GM21576 (cell line): ENCODE measurements around the gene KCNQ5.
A peak's percentile ranks its signal among the peaks of the same experiment; 100 is the strongest.
"Not testable (repeated sequence)": the region's sequence is repeated elsewhere in the genome, so short reads cannot be mapped to it uniquely, and the experiment has no call there.

Experiments used
- ATAC-seq: cut with Tn5 transposase; IDR thresholded peaks from one replicate; pipeline ENCODE4 v1.9.1; 2021; ENCODE audit warnings: mild to moderate bottlenecking, moderate library complexity; ENCODE audit not compliant: unreplicated experiment

Gene KCNQ5

DNA sequence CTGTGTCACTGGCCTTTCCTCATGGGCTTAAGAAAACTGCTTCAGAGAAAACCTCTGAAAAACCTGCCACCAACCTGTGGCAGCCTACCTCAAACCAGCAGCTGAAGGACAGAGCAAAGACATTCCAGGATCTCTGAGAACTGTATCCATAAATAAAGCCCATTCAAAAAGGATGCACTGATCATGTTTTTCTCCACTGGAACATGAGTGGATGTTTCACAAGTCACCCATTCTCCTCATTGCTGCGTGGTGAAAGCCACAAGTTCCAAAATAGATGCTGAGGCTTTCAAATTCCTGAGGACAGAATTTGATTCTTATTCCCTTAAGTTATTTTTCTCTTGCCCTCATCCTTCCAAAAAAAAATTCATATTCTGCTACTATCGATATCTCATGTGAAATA is 322.8 kb downstream of the KCNQ5 start:
- no peak for ATAC-seq

- ATAC-seq, result no peak
Measured at GRCh38 chr6:72946774-72947173, 324.9 kb downstream of the KCNQ5 start.

- no peak for ATAC-seq
Measured at GRCh38 chr6:72947534-72947933, 325.7 kb downstream of the KCNQ5 start.

DNA sequence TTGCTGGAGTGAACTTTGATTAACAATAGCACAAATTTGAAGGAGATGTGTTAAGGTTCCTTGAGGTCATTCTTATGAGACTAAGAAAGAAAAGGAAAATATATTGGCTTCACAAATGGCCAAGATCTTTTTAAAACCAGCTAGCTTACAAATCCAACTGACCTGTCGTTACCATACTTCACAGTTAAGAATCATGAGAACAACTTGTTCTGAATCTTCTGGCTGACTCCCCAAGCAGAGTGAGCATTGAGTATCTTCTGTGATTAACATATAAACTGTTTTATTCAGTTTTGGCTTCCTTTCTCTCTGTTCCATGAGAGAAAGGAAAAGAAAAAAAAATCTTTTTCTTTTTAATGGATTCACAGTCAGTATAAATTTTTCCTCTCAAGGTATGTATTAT is 326.3 kb downstream of the KCNQ5 start:
- ATAC-seq, result no peak

DNA sequence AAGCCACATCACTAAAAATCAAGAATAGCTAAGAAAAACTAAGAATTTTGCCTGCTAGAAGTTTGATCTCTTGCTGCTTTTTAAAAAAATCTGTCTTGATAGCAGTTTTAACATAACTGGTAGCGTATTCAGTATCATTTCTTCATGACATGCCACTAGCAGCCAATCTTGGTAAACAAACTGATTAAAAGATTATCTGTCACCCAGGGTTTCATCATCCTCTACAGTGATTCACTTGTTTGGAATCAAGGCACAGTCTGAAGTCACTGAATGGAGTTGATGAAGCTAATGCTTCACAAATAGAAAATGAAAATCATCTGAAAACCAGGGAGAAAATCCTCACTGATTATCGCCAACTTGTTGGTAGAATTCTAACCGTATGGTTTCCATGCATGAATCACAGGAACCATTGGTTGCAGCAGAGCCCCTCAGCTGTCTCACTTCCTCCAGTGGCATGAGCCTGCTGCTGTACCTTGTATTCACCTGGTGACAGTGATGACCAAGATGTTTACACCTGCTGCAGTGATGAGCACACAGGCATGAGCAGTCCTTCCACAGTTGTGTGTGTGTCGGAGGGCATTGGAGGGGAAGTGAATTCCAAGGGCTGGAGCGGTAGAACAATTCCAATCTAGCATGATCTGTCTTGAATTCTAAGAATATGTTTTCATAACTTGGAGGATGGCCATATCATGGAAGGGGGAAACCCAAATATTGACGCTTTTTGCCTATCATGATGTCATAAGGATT is 328.4 kb downstream of the KCNQ5 start:
- ATAC-seq, result no peak

GRCh38 chr6:72952808-72953630 is 331.2 kb downstream of the KCNQ5 start:
- no peak for ATAC-seq

DNA sequence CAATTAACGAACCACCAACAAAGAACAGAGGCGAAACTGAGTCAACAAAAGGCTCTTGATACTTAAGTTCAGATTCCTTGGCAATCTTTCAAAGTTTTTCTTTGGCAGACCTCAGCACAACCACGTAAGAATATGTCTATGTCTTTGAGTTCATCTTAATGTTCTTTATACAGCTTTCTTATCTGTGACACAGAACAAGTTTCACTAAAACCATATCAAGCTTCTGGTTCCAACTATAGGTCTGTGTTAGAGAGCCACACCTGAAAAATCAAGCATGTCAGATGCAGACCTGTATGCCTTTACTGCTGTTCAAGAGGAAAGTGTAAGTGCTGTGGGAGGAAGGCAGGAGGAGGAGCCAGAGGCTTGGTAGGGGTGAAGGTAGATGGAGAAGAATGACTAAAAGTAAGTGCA is 332.1 kb downstream of the KCNQ5 start:
- no peak for ATAC-seq

DNA sequence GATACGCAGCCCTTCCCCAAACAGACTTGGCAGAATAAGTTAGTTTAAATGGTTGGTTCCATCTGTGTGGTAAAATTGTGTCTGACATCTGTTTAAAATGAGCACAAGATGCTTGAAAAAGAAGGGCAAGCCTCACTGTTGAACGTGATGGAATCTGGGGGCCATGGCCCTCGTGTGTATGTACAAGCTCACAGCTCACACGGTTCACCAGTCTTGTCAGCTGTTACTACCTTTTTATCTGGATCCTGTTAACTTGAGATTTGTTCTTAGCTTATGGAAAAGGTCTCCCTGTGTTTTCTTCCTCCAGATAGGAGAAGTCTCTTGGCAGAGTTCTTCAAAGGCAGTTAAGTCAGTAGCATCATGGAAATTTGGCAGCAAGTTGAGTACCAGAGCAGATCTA is 332.9 kb downstream of the KCNQ5 start:
- no peak for ATAC-seq

DNA sequence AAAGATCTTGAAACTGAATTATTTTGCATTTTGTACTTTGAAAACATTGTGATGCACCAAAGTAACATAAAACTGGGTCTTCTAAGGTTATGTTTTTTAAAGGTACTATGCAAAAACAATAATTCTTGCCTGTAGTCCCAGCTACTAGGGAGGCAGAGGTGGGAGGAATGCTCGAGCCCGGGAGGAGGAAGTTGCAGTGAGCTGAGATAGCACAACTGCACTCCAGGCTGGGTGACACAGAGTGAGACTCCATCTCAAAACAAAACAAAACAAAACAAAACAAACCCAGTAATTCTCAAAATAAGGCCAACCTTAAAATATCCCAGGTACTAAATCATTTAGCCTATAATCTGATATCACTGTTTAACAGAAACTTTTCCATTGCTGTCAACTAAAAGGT is 333.8 kb downstream of the KCNQ5 start:
- ATAC-seq, result no peak

GRCh38 chr6:72956272-72956671 is 334.4 kb downstream of the KCNQ5 start:
- no peak for ATAC-seq

DNA sequence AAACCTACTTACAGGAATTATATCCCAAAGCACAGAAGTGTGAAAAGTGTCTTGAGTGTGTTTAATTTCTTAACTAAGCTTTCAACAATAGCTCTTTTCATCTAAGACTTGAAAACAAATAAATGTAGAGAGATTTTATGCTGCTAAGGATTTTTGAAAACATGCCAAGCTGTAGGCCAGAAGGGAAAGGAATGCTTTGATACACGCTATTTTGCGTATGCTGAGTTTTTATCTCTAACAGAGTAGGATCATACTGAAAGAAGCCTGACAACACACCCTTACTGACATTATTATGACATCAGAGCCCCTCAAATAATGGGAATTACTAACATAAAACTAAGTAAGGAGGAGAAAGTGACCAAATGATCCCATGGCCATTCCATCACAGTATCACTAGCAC is 338.0 kb downstream of the KCNQ5 start:
- no peak for ATAC-seq

GRCh38 chr6:72963946-72964345 is 342.1 kb downstream of the KCNQ5 start:
- no peak for ATAC-seq

DNA sequence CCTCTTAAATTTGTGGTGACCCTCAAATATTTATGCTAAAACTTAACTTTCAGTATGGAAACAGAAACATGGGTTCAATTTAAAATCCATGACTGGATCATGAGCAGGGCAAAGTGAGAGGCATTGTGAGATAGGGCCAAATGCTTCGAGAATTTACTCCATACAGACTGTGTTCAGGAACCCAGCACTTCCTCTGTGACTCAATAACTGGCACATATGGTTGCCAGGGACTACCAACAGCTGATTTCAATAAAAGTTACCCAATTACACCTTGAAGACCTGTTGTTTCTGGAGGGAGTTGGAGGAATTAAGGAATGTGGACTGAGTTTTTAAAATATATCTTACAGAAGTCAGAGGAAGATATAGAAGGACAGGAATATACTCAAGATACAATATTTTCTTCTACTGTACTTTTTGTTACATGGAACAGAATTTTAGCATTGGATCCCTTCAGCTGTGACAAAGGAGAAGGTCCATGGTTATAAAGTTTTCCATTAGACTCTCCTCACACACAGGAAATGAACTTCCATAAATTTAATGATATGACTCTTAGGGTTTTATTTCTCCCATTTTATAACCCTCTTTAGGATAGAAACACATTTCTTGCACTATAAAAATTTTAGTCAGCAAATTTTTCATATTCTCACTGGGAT is 344.9 kb downstream of the KCNQ5 start:
- ATAC-seq, result no peak

- ATAC-seq, result no peak
Measured at GRCh38 chr6:72967329-72967728, 345.5 kb downstream of the KCNQ5 start.

DNA sequence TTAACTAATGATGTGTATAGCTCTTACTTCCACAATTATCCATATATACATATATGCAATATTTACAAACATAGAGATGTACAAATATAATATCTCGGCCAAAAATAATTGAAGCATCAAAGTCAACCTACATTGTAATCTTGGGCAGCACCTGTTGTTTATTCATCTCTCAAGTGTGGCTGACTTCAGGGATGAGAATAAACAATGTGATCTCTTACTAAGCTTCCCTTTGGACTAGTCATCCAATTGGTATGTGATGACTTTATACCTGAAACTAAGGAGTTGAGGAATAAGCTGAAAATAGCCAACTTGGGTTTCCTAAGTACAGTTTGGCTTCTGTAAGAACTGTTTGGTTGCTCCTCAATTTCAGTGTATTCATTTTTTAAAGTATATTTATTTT is 346.8 kb downstream of the KCNQ5 start:
- ATAC-seq, result no peak

DNA sequence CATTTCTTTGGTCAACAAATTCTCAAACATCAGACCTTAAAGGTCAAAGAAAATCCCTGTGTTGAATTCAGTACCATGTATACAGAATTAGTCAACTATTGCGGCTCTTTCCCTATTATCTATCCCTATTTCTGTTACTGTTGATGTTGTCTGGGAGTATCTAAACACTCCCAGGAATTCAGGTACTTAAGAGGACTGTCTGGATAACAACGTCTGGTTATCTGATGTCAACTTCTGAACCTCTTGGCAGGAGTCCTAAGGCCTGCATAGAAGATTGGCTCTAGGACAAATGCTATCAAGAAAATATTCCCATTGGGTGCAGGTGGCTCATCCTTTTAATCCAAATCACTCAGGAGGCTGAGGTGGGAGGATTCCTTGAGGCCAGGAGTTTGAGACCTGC is 347.8 kb downstream of the KCNQ5 start:
- ATAC-seq, result no peak

DNA sequence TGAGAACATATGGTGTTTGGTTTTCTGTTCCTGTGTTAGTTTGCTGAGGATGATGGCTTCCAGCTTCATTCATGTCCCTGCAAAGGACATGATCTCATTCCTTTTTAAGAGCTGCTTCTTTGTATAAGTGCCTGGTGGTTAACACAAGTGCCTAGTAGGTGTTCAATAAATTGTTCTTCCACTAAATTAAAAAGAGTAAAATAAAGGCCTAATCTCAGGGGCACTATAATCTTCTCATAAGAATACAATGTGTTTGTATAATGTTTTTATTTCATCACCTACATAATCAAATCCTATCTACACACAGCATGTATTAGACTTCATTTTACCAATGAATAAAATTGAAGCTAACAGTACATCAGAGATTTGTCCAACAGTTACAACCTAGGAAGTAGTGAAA is 350.7 kb downstream of the KCNQ5 start:
- ATAC-seq, result no peak

DNA sequence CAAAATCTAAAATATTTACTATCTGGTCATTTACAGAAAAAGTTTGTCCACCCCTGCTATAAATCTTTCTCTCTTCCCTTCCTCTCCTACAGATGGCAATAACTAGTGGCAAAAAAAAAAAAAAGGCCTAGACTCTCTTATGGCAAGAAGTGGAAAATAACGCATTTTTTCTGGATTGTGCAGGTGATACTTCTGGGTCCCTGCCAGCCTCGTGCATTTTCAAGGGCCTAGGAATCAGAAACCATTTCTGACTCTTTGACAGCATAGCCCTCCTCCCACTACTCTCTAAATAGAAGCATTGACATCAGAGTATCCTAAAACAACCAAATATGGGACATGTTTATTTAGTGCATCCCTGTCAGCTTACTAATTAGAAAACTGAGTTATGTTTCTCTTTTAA is 352.4 kb downstream of the KCNQ5 start:
- no peak for ATAC-seq

GRCh38 chr6:72975352-72975752 is 353.5 kb downstream of the KCNQ5 start:
- ATAC-seq, result peak; percentile 53

DNA sequence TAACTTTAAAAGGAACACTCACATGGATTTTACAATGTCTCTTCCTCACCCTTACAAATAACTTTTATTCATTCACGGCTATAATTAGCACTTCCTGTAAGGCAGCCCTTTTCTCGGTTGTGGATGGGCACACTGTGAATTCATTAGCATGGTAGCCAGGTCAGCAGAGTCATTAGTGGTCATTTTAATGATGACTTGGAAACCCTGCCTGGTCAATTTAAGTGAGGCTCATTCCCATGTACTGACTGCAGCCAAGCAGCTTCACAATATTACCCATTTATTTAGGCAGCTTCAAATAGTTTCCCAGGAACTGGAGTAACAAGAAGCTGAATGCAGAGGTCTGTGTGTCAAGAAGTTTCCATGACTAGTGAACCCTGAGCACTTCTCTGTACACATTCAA is 354.6 kb downstream of the KCNQ5 start:
- ATAC-seq, result no peak

DNA sequence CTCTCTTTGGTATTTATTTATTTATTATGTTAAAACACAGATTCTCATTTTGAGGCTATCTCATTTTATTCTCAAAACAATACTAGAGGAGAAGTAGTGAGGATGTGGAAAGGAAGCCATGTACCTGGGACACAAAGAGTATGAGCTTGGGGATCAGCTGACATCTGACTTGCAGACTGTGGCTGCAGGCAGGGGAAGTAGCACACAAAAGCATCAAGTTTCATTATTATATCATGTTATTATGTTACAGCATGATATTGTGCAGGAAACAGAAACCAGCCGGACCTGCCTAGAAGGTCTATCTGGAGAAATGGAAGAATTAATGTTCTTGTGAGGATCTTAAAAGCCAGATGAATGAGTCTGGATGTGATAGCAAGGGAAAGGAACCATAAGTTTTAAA is 355.2 kb downstream of the KCNQ5 start:
- ATAC-seq, result peak; percentile 89

- ATAC-seq, result not testable (repeated sequence)
Measured at GRCh38 chr6:72978808-72979207, 356.9 kb downstream of the KCNQ5 start.
